GM12875 (cell line): ENCODE data around the gene ST3GAL3.
A peak's percentile ranks its signal among the peaks of the same experiment; 100 is the strongest.

Experiments
- H3K4me3 ChIP-seq: one replicate; pipeline ENCODE4 v1.5.1; 2011; ENCODE audit warnings: low read depth, low read length, control low read depth
- CTCF ChIP-seq: IDR thresholded peaks from 2 replicates; pipeline ENCODE4 v1.5.1; 2011; ENCODE audit warnings: low read depth, mild to moderate bottlenecking, control low read depth, inconsistent platforms, low read length, moderate library complexity, borderline replicate concordance; ENCODE audit not compliant: insufficient read depth

Gene ST3GAL3

GRCh38 chr1:43969746-43970466 is 262.6 kb downstream of the ST3GAL3 start, which contains the start of gene DPH2:
TSS of gene DPH2 (plus strand) at chr1:43970010. CDS start at chr1:43970176, 166 bp downstream.
- peak within 1 kb of the TSS; percentile 96 for H3K4me3 ChIP-seq

GRCh38 chr1:43970502-43970901 is 263.2 kb downstream of the ST3GAL3 start:
- TF ChIP-seq CTCF: no peak
- H3K4me3 ChIP-seq: peak overlapping the region; percentile 96

More at GRCh38 chr1:43969746-43970466, 262.6 kb downstream of the ST3GAL3 start, which contains the start of gene DPH2:
- TF ChIP-seq CTCF: no peak

DNA sequence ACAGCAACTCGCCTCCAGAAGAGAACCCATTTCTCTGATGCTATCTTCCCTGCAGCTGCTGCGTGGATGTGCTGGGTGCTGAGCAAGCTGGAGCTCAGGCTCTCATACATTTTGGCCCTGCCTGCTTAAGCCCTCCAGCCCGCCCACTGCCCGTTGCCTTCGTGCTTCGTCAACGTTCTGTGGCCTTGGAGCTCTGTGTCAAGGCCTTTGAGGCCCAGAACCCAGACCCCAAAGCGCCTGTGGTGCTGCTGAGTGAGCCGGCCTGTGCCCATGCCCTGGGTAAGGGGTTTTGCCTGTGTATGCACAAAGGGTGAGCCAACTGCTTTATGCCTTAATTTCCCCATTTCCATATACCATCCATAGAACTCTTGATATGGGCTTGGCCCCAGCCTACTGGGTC is 263.6 kb downstream of the ST3GAL3 start:
- no peak for TF ChIP-seq CTCF
- H3K4me3 ChIP-seq: peak overlapping the region; percentile 96

DNA sequence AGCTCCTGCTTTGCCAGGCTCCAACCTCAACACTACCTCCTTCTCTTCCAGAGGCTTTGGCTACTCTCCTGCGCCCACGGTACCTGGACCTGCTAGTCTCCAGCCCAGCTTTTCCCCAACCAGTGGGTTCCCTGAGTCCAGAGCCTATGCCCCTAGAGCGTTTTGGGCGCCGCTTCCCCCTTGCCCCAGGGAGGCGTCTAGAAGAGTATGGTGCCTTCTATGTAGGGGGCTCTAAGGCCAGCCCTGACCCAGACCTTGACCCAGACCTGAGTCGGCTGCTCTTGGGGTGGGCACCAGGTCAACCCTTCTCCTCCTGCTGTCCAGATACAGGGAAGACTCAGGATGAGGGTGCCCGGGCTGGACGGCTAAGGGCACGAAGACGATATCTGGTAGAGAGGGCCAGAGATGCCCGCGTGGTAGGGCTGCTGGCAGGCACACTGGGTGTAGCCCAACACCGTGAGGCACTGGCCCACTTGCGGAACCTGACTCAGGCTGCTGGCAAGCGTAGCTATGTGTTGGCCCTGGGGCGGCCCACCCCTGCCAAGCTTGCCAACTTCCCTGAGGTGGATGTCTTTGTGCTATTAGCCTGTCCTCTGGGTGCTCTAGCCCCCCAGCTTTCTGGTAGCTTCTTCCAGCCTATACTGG is 264.1 kb downstream of the ST3GAL3 start:
- no peak overlapping the region for H3K4me3 ChIP-seq
- no peak for TF ChIP-seq CTCF

- TF ChIP-seq CTCF: no peak
These were observed 266.7 kb downstream of the ST3GAL3 start for GRCh38 chr1:43973981-43974442.

DNA sequence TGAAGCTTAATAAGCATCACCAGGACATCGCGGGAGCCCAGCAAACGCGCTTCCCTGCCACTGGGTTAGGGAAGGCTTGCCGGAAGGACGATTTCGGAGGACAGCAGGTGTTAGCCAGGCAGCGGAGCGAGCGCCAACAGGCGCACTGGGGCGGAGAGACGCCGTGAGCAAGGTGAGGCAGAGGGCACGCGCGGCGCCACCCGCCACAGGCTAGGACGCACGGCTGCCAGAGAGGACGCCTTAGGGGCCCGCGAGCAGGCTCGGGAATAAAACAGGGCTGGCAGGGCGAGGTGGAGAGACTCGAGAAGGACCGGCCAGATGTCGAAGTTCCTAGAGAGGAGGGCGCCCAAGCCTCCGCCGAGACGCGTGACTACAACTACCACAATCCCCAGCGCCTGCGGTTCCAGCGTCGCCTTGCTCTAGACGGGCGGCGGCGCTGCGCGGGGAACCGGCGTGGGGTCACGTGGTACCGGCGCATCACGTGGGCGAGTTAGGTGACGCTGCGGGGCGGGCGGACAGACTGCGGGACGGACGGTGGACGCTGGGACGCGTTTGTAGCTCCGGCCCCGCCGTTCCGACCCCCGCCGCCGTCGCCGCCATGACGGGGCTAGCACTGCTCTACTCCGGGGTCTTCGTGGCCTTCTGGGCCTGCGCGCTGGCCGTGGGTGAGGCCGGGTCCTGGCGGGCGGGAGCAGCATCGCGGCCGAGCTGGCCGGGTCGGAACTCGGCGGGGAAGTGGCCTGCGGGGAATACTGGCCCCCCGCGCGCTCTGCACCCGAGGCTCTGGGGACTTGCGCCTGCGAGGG is 267.3 kb downstream of the ST3GAL3 start, which contains the start of gene ATP6V0B:
TSS of gene ATP6V0B (plus strand) at position 518 of the 806 bp plus-strand sequence. CDS start at position 599, 81 bp downstream.
- TF ChIP-seq CTCF: 0 out of 2 replicates have a peak, but pooled peaks have one; percentile 3
- H3K4me3 ChIP-seq: peak within 1 kb of the TSS; percentile 96

More at GRCh38 chr1:43973981-43974442, 266.7 kb downstream of the ST3GAL3 start:
- peak overlapping the region; percentile 96 for H3K4me3 ChIP-seq
